ENCODE results near the gene TEKT1.
A peak's percentile ranks its signal among the peaks of the same experiment; 100 is the strongest.
"Not testable (repeated sequence)": the region's sequence is repeated elsewhere in the genome, so short reads cannot be mapped to it uniquely, and the experiment has no call there.

The TEKT1 gene

GRCh38 chr17:6831661-6832263, at the start of gene TEKT1:
Gene TEKT1 (minus strand): TSS chr17:6831729. CDS start chr17:6830376, 1,353 bp downstream.
- DNase-seq (ENCODE audit: low read depth): peak; percentile 34

GRCh38 chr17:6879221-6879975, 47.9 kb upstream of the TEKT1 start:
- not testable (repeated sequence) for DNase-seq (ENCODE audit: low read depth)

- not testable (repeated sequence) for DNase-seq (ENCODE audit: low read depth)
These were observed 43.7 kb upstream of the TEKT1 start for GRCh38 chr17:6875276-6875675.

- no peak for DNase-seq (ENCODE audit: low read depth)
These were observed 41.4 kb upstream of the TEKT1 start for GRCh38 chr17:6872936-6873335.

- no peak for DNase-seq (ENCODE audit: low read depth)
These were observed 39.3 kb upstream of the TEKT1 start for GRCh38 chr17:6870841-6871240.

GRCh38 chr17:6868582-6868981, 37.1 kb upstream of the TEKT1 start:
- no peak for DNase-seq (ENCODE audit: low read depth)

GRCh38 chr17:6867849-6868248, 36.3 kb upstream of the TEKT1 start:
- DNase-seq (ENCODE audit: low read depth): no peak

GRCh38 chr17:6862825-6863224, 31.3 kb upstream of the TEKT1 start:
- no peak for DNase-seq (ENCODE audit: low read depth)

GRCh38 chr17:6862122-6862521, 30.6 kb upstream of the TEKT1 start:
- no peak for DNase-seq (ENCODE audit: low read depth)

- no peak for DNase-seq (ENCODE audit: low read depth)
These were observed 26.4 kb upstream of the TEKT1 start for GRCh38 chr17:6857904-6858303.

GRCh38 chr17:6857336-6857735, 25.8 kb upstream of the TEKT1 start:
- DNase-seq (ENCODE audit: low read depth): no peak

- no peak for DNase-seq (ENCODE audit: low read depth)
These were observed 24.5 kb upstream of the TEKT1 start for GRCh38 chr17:6856051-6856450.

GRCh38 chr17:6853764-6854442, 22.4 kb upstream of the TEKT1 start:
- no peak for DNase-seq (ENCODE audit: low read depth)

GRCh38 chr17:6848545-6849179, 17.1 kb upstream of the TEKT1 start:
- DNase-seq (ENCODE audit: low read depth): not testable (repeated sequence)

- DNase-seq (ENCODE audit: low read depth): not testable (repeated sequence)
These were observed 14.6 kb upstream of the TEKT1 start for GRCh38 chr17:6846138-6846537.

- not testable (repeated sequence) for DNase-seq (ENCODE audit: low read depth)
These were observed 12.9 kb upstream of the TEKT1 start for GRCh38 chr17:6844406-6844805.

GRCh38 chr17:6843241-6843880, 11.8 kb upstream of the TEKT1 start:
- no peak for DNase-seq (ENCODE audit: low read depth)

- not testable (repeated sequence) for DNase-seq (ENCODE audit: low read depth)
These were observed 10.2 kb upstream of the TEKT1 start for GRCh38 chr17:6841769-6842168.

- no peak for DNase-seq (ENCODE audit: low read depth)
These were observed 1.0 kb downstream of the TEKT1 start for GRCh38 chr17:6830383-6830986.

- no peak for DNase-seq (ENCODE audit: low read depth)
These were observed 8.5 kb downstream of the TEKT1 start for GRCh38 chr17:6823011-6823442.

- no peak for DNase-seq (ENCODE audit: low read depth)
These were observed 12.6 kb downstream of the TEKT1 start for GRCh38 chr17:6818938-6819337.

- DNase-seq (ENCODE audit: low read depth): not testable (repeated sequence)
These were observed 15.2 kb downstream of the TEKT1 start for GRCh38 chr17:6816368-6816767.

All from activated gamma-delta T cell treated with anti-CD3 and anti-CD28 coated beads, Interleukin-2, amount 50 U/mL, for 16 hours (primary cell).